K562 (cell line): ENCODE data around the gene CCDC9. TPM values are rescaled to one million over a fixed set of nuclear protein-coding genes. Genes with fewer than 3 reads are reported as not detected.

ENCODE experiments used
- ATF4 ChIP-seq: fragments of 450-650 bp; formaldehyde crosslinking; IDR thresholded peaks from 2 replicates; pipeline ENCODE4 v1.4.0; 2022; ENCODE audit warnings: mild to moderate bottlenecking, moderate library complexity
- CBFB ChIP-seq: sonication (generic); formaldehyde crosslinking; IDR thresholded peaks from 2 replicates; pipeline ENCODE4 v1.4.0; 2020; ENCODE audit warnings: mild to moderate bottlenecking, missing genetic modification reagents
- HDAC3 ChIP-seq: fragments of 450-650 bp; IDR thresholded peaks from 2 replicates; pipeline ENCODE4 v1.6.1; 2018; ENCODE audit warnings: borderline replicate concordance, mild to moderate bottlenecking, moderate library complexity; ENCODE audit not compliant: partially characterized antibody
- HMGN3 ChIP-seq: IDR thresholded peaks from 2 replicates; pipeline ENCODE4 v1.6.1; 2011; ENCODE audit warnings: borderline replicate concordance, low read depth, mild to moderate bottlenecking, mixed read lengths, low read length; ENCODE audit not compliant: insufficient read length; ENCODE audit errors: extremely low read depth
- HNRNPK ChIP-seq: fragments of 200-400 bp; formaldehyde crosslinking; IDR thresholded peaks from one replicate; pipeline ENCODE4 v1.6.1; 2018; ENCODE audit warnings: mild to moderate bottlenecking, low read depth, low read length; ENCODE audit not compliant: poor library complexity, severe bottlenecking
- MXI1 ChIP-seq: IDR thresholded peaks from 2 replicates; pipeline ENCODE4 v1.6.1; 2011; ENCODE audit warnings: low read depth, mild to moderate bottlenecking, improper control_type of control experiment, low read length
- NCOA6 ChIP-seq: fragments of 450-650 bp; IDR thresholded peaks from 2 replicates; pipeline ENCODE4 v1.6.1; 2017; ENCODE audit warnings: mild to moderate bottlenecking
- PHB2 ChIP-seq: fragments of 450-650 bp; IDR thresholded peaks from 2 replicates; pipeline ENCODE4 v1.6.1; 2017; ENCODE audit warnings: low read depth
- RBBP5 ChIP-seq: fragments of 200-600 bp; sonication (generic); IDR thresholded peaks from 2 replicates; pipeline ENCODE4 v1.6.1; 2012; ENCODE audit warnings: borderline replicate concordance, mild to moderate bottlenecking, low read length, control low read depth, inconsistent platforms; ENCODE audit not compliant: insufficient read depth, poor library complexity, severe bottlenecking
- SAFB ChIP-seq: fragments of 200-400 bp; formaldehyde crosslinking; IDR thresholded peaks from 2 replicates; pipeline ENCODE4 v1.6.1; 2017; ENCODE audit warnings: low read depth, low read length, borderline replicate concordance
- SMAD4 ChIP-seq: fragments of 250-450 bp; sonication (Bioruptor Pico); conservative IDR thresholded peaks from 2 replicates; pipeline ENCODE4 v1.8.0; 2021; ENCODE audit warnings: inconsistent platforms, mild to moderate bottlenecking, moderate library complexity
- SMARCC2 ChIP-seq: fragments of 450-650 bp; IDR thresholded peaks from 2 replicates; pipeline ENCODE4 v1.6.1; 2017; ENCODE audit warnings: antibody characterized with exemption, moderate library complexity, mild to moderate bottlenecking, low read depth
- SNIP1 ChIP-seq: fragments of 450-650 bp; IDR thresholded peaks from 2 replicates; pipeline ENCODE4 v1.7.1; 2017; ENCODE audit warnings: low read depth, mild to moderate bottlenecking
- THAP7 ChIP-seq: fragments of 250-450 bp; sonication (Bioruptor Pico); IDR thresholded peaks from 2 replicates; pipeline ENCODE4 v1.5.0; 2021
- THRA ChIP-seq: fragments of 450-650 bp; IDR thresholded peaks from 2 replicates; pipeline ENCODE4 v1.6.1; 2017; ENCODE audit warnings: mild to moderate bottlenecking, moderate library complexity
- THRB ChIP-seq: fragments of 450-650 bp; formaldehyde crosslinking; conservative IDR thresholded peaks from 2 replicates; pipeline ENCODE4 v1.4.0; 2022; ENCODE audit warnings: mild to moderate bottlenecking, missing genetic modification characterization
- ZBTB11 ChIP-seq, 3 experiments: fragments of 200-800 bp in 1 of 3; fragments of 250-450 bp in 1 of 3; fragments of 450-650 bp in 1 of 3; sonication (Bioruptor Pico) in 1 of 3; sonication (Bioruptor generic) in 1 of 3; formaldehyde crosslinking in 1 of 3; IDR thresholded peaks; 2 replicates each; pipeline versions ENCODE4 v1.6.1 to v1.8.0; 2016 to 2022; ENCODE audit warnings: mild to moderate bottlenecking in 2 of 3, missing genetic modification characterization in 2 of 3, missing compliant biosample characterization in 1 of 3, moderate library complexity in 1 of 3
- ZNF24 ChIP-seq: fragments of 450-650 bp; IDR thresholded peaks from 2 replicates; pipeline ENCODE4 v1.6.1; 2016
- polyA plus RNA-seq, 8 experiments: library from polyadenylated mRNA; depleted of rRNA in 4 of 8; stranded (reverse) in 5 of 8; unstranded in 3 of 8; fragments of >200 nt; fragmentation: Nextera tagmentation in 2 of 8; fragmentation: Illumina TruSeq in 1 of 8; extraction: Ambion mirVana in 2 of 8; extraction: Trizol in 1 of 8; gene quantifications; 2 replicates each; pipeline versions ENCODE4 v1.2.1 to v1.2.3, GENCODE V29; 2011 to 2014; ENCODE audit warnings: inconsistent platforms in 1 of 8, missing spikeins in 1 of 8
- total RNA-seq, 7 experiments: library from RNA; depleted of rRNA in 6 of 7; stranded (reverse); fragments of >200 nt in 6 of 7; fragmentation: Illumina TruSeq in 2 of 7; extraction: Trizol in 2 of 7; gene quantifications; 2 replicates each; pipeline versions ENCODE4 v1.2.1 to v1.2.3, GENCODE V29; 2011 to 2021; ENCODE audit warnings: low replicate concordance in 1 of 7

CCDC9 gene
- total and polyA plus RNA-seq, 9 of the 15 experiments (the other 6 are each of a cell fraction or from before 2014, with no cell fraction given), result 0.23 to 38.6 (median 8.4) TPM

GRCh38 chr19:47240996-47241918, 15.1 kb upstream of the CCDC9 start (continued):
- TF ChIP-seq ZBTB11 (CRISPR knock-in tag; IDR thresholded peaks at IDR 0.05) (0 out of 6 replicates have a peak, but pooled peaks of 1 of the 3 experiments have one; percentile 45), SMAD4 (CRISPR knock-in tag) (peak; percentile 59), HDAC3 (peak; percentile 25), RBBP5 (no peak), THRB (CRISPR knock-in tag) (peak; percentile 81), SMARCC2 (no peak; the same call in 1 of the 2 replicates), MXI1 (no peak), HNRNPK (no peak), HMGN3 (peak; percentile 55), SNIP1 (no peak), CBFB (CRISPR knock-in tag) (0 out of 2 replicates have a peak, but pooled peaks have one; percentile 9), PHB2 (peak; percentile 55; the same call in 1 of the 2 replicates), THRA (no peak), NCOA6 (no peak), ATF4 (CRISPR knock-in tag) (0 out of 2 replicates have a peak, but pooled peaks have one; percentile 30), THAP7 (CRISPR knock-in tag) (no peak), ZNF24 (no peak), SAFB (no peak)
